MM.1S (cell line): Measurements from ENCODE around the gene LRRC56.

ENCODE experiments used
- DNase-seq: peaks from one replicate; pipeline ENCODE4 v3.0.0-alpha.2; 2015
- H2AFZ ChIP-seq: fragments of 300-600 bp; sonication (generic); 2 replicates; pipeline ENCODE4 v1.6.0; 2016; ENCODE audit warnings: antibody characterized with exemption, low read length
- H3F3A ChIP-seq: fragments of 300-600 bp; sonication (generic); 2 replicates; pipeline ENCODE4 v1.6.1; 2016; ENCODE audit warnings: mild to moderate bottlenecking, antibody characterized with exemption, low read length, moderate library complexity, mixed read lengths; ENCODE audit not compliant: insufficient read depth
- H3K27ac ChIP-seq: fragments of 300-600 bp; sonication (generic); 2 replicates; pipeline ENCODE4 v1.5.1; 2016; ENCODE audit warnings: mild to moderate bottlenecking, low read length
- H3K27me3 ChIP-seq: fragments of 300-600 bp; sonication (generic); replicated peaks from 2 replicates; pipeline ENCODE4 v1.6.0; 2016; ENCODE audit warnings: low read length; ENCODE audit not compliant: insufficient read depth
- H3K36me3 ChIP-seq: fragments of 300-600 bp; sonication (generic); replicated peaks from 2 replicates; pipeline ENCODE4 v1.6.1; 2016; ENCODE audit warnings: mild to moderate bottlenecking, low read length, mixed read lengths; ENCODE audit not compliant: insufficient read depth
- H3K4me1 ChIP-seq: fragments of 300-600 bp; sonication (generic); 2 replicates; pipeline ENCODE4 v1.6.1; 2016; ENCODE audit warnings: low read length, mixed read lengths
- H3K4me2 ChIP-seq: fragments of 300-600 bp; sonication (generic); 2 replicates; pipeline ENCODE4 v1.6.0; 2016; ENCODE audit warnings: low read depth, low read length
- H3K4me3 ChIP-seq: fragments of 300-600 bp; sonication (generic); 2 replicates; pipeline ENCODE4 v1.5.1; 2016; ENCODE audit warnings: low read length, mixed read lengths
- H3K79me2 ChIP-seq: fragments of 300-600 bp; sonication (generic); 2 replicates; pipeline ENCODE4 v1.6.1; 2016; ENCODE audit warnings: mixed run types, low read length, mixed read lengths
- H3K9ac ChIP-seq: fragments of 300-600 bp; sonication (generic); 2 replicates; pipeline ENCODE4 v1.6.1; 2016; ENCODE audit warnings: low read length, mixed read lengths
- H3K9me2 ChIP-seq: fragments of 300-600 bp; sonication (generic); replicated peaks from 2 replicates; pipeline ENCODE4 v1.6.1; 2016; ENCODE audit warnings: mild to moderate bottlenecking, low read length, mixed read lengths; ENCODE audit not compliant: insufficient read depth
- H3K9me3 ChIP-seq: fragments of 300-600 bp; sonication (generic); replicated peaks from 2 replicates; pipeline ENCODE4 v1.6.1; 2016; ENCODE audit warnings: mild to moderate bottlenecking, low read length, mixed read lengths; ENCODE audit not compliant: insufficient read depth
- H4K20me1 ChIP-seq: fragments of 300-600 bp; sonication (generic); 2 replicates; pipeline ENCODE4 v1.6.1; 2016; ENCODE audit warnings: mild to moderate bottlenecking, low read length, moderate library complexity, mixed read lengths; ENCODE audit not compliant: insufficient read depth
- EZH2 ChIP-seq: fragments of 300-600 bp; sonication (generic); optimal IDR thresholded peaks from 2 replicates; pipeline ENCODE3; 2017; ENCODE audit warnings: low read depth, mild to moderate bottlenecking, antibody characterized with exemption, low read length, mixed read lengths
- EZH2phosphoT487 ChIP-seq: fragments of 300-600 bp; sonication (generic); IDR thresholded peaks from 2 replicates; pipeline ENCODE4 v1.6.1; 2018; ENCODE audit warnings: antibody characterized with exemption, low read length
- TF ChIP-seq, protein P1 (sequence below): fragments of 300-600 bp; sonication (generic); IDR thresholded peaks from 2 replicates; pipeline ENCODE4 v1.5.1; 2016; ENCODE audit warnings: antibody characterized with exemption, low read length, mixed read lengths

LRRC56 gene

DNA sequence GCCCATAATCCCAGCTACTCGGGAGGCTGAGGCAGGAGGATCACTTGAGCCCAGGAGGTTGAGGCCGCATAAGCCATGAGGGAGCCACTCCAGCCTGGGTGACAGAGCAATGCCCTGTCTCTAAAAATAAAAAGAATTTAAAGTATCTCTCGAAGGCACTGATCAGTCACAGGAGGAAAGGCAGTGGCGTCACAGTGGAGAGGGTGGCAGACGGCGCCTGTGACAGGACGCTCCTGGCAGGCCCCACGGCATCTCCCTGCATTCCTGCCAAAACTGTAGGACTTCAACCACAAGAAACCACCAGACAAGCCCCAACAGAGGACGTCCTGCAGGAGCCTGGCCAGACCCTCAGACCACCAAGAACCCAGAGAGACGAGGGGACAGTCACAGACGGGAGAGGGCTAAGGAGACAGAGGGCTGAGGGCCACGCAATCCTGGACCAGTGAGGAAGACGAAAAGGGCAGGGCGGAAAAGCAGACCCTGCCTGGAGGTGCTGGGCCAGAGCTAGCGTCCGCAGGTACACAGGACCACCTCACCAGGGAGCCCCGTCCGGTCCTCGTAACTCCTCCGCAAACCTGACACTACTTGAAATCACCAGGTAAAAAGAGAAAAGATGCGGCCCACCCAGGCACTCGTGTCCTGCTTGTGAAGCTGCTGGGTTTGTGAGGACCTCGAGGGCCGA lies 36.2 kb upstream of the LRRC56 start:
- Histone ChIP-seq H3K9ac (no peak overlapping the region), H3K4me2 (no peak overlapping the region), H3K9me2 (no peaks in the 10 kb centered on the region), H3K9me3 (no peaks in the 10 kb centered on the region), H4K20me1 (no peaks in the 10 kb centered on the region), H3K4me1 (no peaks in the 10 kb centered on the region), H3K36me3 (no peaks in the 10 kb centered on the region; the same call in 1 of the 2 replicates), H3K27me3 (no peaks in the 10 kb centered on the region), H3K79me2 (peaks cover 38% of the 10 kb centered on the region), H3F3A (no peaks in the 10 kb centered on the region), H3K4me3 (no peak overlapping the region), H3K27ac (no peak overlapping the region), H2AFZ (no peak overlapping the region)
- DNase-seq: no peak
- TF ChIP-seq, protein P1, sequence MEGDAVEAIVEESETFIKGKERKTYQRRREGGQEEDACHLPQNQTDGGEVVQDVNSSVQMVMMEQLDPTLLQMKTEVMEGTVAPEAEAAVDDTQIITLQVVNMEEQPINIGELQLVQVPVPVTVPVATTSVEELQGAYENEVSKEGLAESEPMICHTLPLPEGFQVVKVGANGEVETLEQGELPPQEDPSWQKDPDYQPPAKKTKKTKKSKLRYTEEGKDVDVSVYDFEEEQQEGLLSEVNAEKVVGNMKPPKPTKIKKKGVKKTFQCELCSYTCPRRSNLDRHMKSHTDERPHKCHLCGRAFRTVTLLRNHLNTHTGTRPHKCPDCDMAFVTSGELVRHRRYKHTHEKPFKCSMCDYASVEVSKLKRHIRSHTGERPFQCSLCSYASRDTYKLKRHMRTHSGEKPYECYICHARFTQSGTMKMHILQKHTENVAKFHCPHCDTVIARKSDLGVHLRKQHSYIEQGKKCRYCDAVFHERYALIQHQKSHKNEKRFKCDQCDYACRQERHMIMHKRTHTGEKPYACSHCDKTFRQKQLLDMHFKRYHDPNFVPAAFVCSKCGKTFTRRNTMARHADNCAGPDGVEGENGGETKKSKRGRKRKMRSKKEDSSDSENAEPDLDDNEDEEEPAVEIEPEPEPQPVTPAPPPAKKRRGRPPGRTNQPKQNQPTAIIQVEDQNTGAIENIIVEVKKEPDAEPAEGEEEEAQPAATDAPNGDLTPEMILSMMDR: no peak
- no peak for TF ChIP-seq EZH2phosphoT487

DNA sequence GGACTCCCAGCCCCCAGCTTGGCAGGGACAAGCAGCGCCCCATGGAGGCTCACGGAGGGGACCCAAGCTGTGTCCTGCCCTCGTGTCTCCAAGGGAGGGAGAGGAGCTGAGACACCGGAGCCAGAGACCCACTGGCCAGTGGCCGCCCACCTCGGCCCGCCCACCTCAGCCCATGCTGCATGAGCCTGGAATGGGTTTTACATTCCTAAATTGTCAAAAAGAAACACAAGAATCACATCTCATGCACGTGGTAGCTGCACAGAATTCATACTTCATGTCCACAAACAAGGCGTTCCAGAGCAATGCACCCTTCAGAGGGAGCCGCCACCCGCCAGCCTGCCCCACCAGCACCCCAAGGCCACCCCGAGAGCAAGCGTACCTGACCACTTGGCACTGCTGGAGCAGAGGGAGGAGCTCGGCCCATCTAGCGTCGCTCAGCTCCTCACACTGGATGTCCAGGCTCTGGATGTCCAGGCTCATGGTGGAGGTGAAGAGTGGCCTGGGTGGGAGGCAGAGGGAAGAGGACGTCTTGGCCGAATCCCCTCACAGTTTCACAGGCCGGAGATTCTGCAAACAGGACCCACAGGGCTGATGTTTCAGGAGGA lies 35.5 kb upstream of the LRRC56 start:
- H3K79me2 ChIP-seq: peaks cover 42% of the 10 kb centered on the region
- TF ChIP-seq EZH2: no peak
- no peak for TF ChIP-seq EZH2phosphoT487
- TF ChIP-seq, protein P1: no peak
- no peaks in the 10 kb centered on the region for H3K4me1 ChIP-seq
- H3K4me3 ChIP-seq: no peak overlapping the region
- no peaks in the 10 kb centered on the region for H4K20me1 ChIP-seq
- no peaks in the 10 kb centered on the region; the same call in 1 of the 2 replicates for H3K36me3 ChIP-seq
- H3F3A ChIP-seq: 0 out of 2 replicates have a peak, but pooled peaks cover 3% of the 10 kb centered on the region
- H2AFZ ChIP-seq: no peak overlapping the region
- no peak overlapping the region for H3K4me2 ChIP-seq
- DNase-seq: no peak
- no peak overlapping the region for H3K9ac ChIP-seq
- no peak overlapping the region for H3K27ac ChIP-seq
- H3K9me2 ChIP-seq: no peaks in the 10 kb centered on the region
- no peaks in the 10 kb centered on the region for H3K27me3 ChIP-seq
- H3K9me3 ChIP-seq: no peaks in the 10 kb centered on the region

DNA sequence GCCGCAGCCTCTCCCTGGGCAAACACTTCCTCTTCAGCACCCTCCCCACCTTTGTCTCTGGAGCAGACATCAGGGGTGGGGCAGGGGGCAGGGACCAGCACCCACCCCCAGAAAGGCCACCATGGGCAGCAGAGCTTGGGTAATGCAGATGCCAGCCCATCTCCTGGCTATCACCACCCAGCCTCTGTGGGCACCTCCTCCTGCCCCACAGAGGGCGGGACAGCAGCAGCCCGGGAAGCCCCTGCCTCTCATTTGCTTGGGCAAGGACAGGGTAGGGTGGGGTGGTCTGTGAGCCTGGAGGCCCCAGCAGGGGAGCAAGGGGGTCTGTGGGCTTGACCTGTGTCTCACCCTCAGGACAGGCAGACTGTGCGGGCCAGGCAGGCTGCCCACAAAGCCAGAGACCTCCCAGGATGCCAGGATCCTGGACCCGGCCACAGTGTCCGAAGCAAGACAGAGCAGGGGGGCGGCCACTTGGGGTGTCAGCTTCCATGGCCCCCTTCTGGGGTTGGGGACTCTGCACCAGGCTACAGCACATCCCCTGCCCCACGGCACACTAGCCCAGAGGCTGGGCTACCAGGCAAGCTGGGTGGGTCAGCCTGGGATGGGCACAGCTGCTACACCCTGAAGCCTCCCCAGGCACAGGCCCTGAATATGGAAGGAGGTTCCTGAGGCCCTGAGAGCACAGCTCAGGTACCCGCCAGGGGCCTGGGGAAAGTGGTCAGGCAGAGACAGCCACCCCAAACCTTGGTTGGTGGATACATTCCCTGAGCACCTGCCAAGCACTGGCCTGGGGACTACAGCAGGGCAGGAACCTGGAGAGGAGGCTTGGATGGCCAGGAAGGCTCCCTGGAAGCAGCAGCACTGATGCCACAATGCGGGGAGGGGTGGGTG lies 34.8 kb upstream of the LRRC56 start:
- TF ChIP-seq, protein P1: no peak
- no peak for TF ChIP-seq EZH2
- no peak for TF ChIP-seq EZH2phosphoT487
- H3K27me3 ChIP-seq: no peaks in the 10 kb centered on the region
- no peak overlapping the region for H2AFZ ChIP-seq
- no peaks in the 10 kb centered on the region for H4K20me1 ChIP-seq
- no peak overlapping the region for H3K4me2 ChIP-seq
- H3F3A ChIP-seq: 0 out of 2 replicates have a peak, but pooled peaks cover 3% of the 10 kb centered on the region
- DNase-seq: no peak
- no peaks in the 10 kb centered on the region; the same call in 1 of the 2 replicates for H3K36me3 ChIP-seq
- H3K27ac ChIP-seq: no peak overlapping the region
- H3K4me3 ChIP-seq: no peak overlapping the region
- no peaks in the 10 kb centered on the region for H3K9me3 ChIP-seq
- H3K9ac ChIP-seq: no peak overlapping the region
- no peaks in the 10 kb centered on the region for H3K9me2 ChIP-seq
- peaks cover 43% of the 10 kb centered on the region for H3K79me2 ChIP-seq
- no peaks in the 10 kb centered on the region for H3K4me1 ChIP-seq
